ENCODE measurements around the gene NTRK3.

The NTRK3 gene

DNA sequence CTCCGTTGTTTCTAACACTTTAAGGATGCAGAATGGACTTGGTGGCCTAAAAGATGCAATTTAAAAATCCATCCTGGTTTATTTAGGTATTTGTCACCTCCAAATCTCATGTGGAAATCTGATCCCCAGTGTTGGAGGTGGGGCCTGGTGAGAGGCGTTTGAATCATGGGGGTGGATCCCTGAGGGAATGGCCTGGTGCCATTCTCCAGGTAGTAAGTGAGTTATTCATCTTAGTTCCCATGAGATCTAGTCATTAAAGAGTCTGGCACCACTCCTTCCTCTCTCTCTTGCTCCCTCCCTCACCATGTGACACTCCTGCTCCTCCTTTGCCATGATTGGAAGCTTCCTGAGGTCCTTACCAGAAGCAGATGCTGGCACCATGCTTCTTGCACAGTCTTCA is 339.1 kb downstream of the NTRK3 start:
- Histone ChIP-seq H3K4me1 (ENCODE audit: low read length) (no peaks in the 10 kb centered on the region), H3K36me3 (replicated peaks; ENCODE audit: low read depth, low read length) (no peaks in the 10 kb centered on the region), H3K27ac (ENCODE audit: low read length) (no peak overlapping the region), H3K9ac (ENCODE audit: low read length) (no peak overlapping the region), H4K20me1 (ENCODE audit: insufficient read depth, low read length) (no peaks in the 10 kb centered on the region), H3K4me2 (ENCODE audit: low read length) (no peak overlapping the region), H3K79me2 (ENCODE audit: low read length) (no peaks in the 10 kb centered on the region), H3K9me3 (ENCODE audit: insufficient read depth, low read length) (no peaks in the 10 kb centered on the region), H2AFZ (ENCODE audit: low read depth, low read length) (no peak overlapping the region), H3K27me3 (ENCODE audit: low read depth, low read length) (peaks cover 3% of the 10 kb centered on the region; the same call in 1 of the 2 replicates), H3K4me3 (ENCODE audit: low read length) (no peak overlapping the region)
- no peak for TF ChIP-seq EZH2phosphoT487 (IDR thresholded peaks at IDR 0.05; ENCODE audit: low read depth)
- TF ChIP-seq, protein P1, sequence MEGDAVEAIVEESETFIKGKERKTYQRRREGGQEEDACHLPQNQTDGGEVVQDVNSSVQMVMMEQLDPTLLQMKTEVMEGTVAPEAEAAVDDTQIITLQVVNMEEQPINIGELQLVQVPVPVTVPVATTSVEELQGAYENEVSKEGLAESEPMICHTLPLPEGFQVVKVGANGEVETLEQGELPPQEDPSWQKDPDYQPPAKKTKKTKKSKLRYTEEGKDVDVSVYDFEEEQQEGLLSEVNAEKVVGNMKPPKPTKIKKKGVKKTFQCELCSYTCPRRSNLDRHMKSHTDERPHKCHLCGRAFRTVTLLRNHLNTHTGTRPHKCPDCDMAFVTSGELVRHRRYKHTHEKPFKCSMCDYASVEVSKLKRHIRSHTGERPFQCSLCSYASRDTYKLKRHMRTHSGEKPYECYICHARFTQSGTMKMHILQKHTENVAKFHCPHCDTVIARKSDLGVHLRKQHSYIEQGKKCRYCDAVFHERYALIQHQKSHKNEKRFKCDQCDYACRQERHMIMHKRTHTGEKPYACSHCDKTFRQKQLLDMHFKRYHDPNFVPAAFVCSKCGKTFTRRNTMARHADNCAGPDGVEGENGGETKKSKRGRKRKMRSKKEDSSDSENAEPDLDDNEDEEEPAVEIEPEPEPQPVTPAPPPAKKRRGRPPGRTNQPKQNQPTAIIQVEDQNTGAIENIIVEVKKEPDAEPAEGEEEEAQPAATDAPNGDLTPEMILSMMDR (IDR thresholded peaks at IDR 0.05; ENCODE audit: low read depth, low read length), result no peak

DNA sequence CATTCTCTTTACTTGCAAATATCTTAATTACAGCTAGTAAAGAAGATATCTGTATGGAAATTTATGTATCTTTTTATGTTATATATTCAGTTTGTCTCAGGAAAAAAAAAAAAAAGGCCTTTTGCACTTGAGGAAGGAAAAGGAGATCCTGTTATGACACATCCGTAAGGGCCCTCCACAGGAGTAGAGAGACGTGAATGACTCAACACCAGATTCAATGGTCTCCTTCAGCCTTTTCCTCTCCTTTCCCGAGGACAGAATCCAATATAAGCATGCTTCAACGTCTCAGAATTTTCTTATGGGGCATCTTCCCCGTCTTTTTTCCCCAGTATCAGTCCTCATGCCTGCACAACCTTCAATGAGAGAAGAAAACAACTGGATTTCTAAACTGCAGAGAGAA is 340.3 kb downstream of the NTRK3 start:
- TF ChIP-seq, protein P1 (IDR thresholded peaks at IDR 0.05; ENCODE audit: low read depth, low read length), result no peak
- TF ChIP-seq EZH2phosphoT487 (IDR thresholded peaks at IDR 0.05; ENCODE audit: low read depth), result no peak
- Histone ChIP-seq H3K4me1 (ENCODE audit: low read length) (no peaks in the 10 kb centered on the region), H3K27ac (ENCODE audit: low read length) (no peak overlapping the region), H2AFZ (ENCODE audit: low read depth, low read length) (no peak overlapping the region), H3K36me3 (replicated peaks; ENCODE audit: low read depth, low read length) (no peaks in the 10 kb centered on the region), H4K20me1 (ENCODE audit: insufficient read depth, low read length) (no peaks in the 10 kb centered on the region), H3K9ac (ENCODE audit: low read length) (no peak overlapping the region), H3K4me2 (ENCODE audit: low read length) (no peak overlapping the region), H3K27me3 (ENCODE audit: low read depth, low read length) (peaks cover 12% of the 10 kb centered on the region; the same call in 1 of the 2 replicates), H3K4me3 (ENCODE audit: low read length) (no peak overlapping the region), H3K79me2 (ENCODE audit: low read length) (no peaks in the 10 kb centered on the region), H3K9me3 (ENCODE audit: insufficient read depth, low read length) (no peaks in the 10 kb centered on the region)

DNA sequence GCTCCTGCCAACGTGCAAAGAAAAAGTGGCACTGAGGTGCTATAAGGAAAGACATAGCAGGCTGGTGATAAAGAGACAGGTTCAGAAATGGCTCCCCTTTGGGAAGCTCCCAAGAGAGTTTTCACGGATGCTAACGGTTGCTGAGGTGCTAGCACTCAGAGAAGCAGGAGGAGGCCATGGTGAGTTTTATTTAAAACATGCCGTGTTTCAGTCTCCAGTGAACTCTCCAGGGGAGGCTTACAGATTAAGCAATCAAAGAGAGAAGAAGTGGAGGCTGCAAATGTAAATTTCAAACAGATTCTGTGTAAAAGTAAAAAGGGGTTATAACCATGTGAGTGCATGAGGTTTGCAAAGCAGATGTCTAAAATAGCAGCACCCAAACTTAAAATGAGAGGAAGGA is 346.2 kb downstream of the NTRK3 start:
- Histone ChIP-seq H3K79me2 (ENCODE audit: low read length) (no peaks in the 10 kb centered on the region), H4K20me1 (ENCODE audit: insufficient read depth, low read length) (no peaks in the 10 kb centered on the region), H3K27me3 (ENCODE audit: low read depth, low read length) (peaks cover 24% of the 10 kb centered on the region), H3K4me3 (ENCODE audit: low read length) (no peak overlapping the region), H3K9ac (ENCODE audit: low read length) (no peak overlapping the region), H3K27ac (ENCODE audit: low read length) (no peak overlapping the region), H3K4me2 (ENCODE audit: low read length) (no peak overlapping the region), H3K9me3 (ENCODE audit: insufficient read depth, low read length) (no peaks in the 10 kb centered on the region), H2AFZ (ENCODE audit: low read depth, low read length) (no peak overlapping the region), H3K36me3 (replicated peaks; ENCODE audit: low read depth, low read length) (no peaks in the 10 kb centered on the region), H3K4me1 (ENCODE audit: low read length) (no peaks in the 10 kb centered on the region)
- no peak for TF ChIP-seq EZH2phosphoT487 (IDR thresholded peaks at IDR 0.05; ENCODE audit: low read depth)
- TF ChIP-seq, protein P1 (IDR thresholded peaks at IDR 0.05; ENCODE audit: low read depth, low read length), result no peak

DNA sequence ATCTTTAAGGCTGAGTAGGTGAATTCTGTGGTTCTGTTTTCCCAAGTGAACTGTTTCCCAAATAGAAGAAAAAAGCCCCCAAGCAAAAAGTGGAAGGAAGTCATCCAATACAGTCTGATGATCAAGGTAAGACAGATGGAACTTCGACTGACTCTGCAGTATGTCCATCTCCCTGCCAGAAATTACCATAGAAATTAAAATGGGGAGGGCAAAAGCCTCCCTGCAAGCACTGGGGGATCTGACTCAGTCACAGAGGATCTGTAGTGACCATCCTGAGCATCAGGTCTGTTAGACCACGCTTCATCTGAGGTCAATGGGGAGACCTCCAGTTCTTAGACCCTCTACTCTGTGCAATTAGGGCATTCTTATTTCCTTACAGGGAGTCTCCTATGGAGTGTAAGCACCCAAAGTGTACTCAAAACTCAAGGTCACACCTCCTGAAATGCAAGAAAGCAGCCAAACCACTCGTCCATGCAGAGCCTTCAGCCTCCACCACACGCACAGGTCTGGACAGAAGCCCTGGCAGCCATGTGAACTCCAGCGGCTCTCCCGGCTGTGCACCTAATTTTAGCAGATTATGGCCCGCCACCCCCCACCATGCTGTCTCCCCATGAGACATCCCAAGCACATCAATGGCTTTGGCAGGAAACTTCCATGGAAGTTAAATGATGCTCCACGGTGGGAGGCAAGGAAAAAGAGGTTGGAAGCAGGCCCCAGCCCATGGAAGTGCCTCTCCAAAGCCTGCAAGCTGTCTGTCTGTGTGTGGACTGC is 348.7 kb downstream of the NTRK3 start:
- Histone ChIP-seq H3K4me2 (ENCODE audit: low read length) (no peak overlapping the region), H3K9me3 (ENCODE audit: insufficient read depth, low read length) (no peaks in the 10 kb centered on the region), H2AFZ (ENCODE audit: low read depth, low read length) (no peak overlapping the region), H3K36me3 (replicated peaks; ENCODE audit: low read depth, low read length) (no peaks in the 10 kb centered on the region), H3K27me3 (ENCODE audit: low read depth, low read length) (peaks cover 34% of the 10 kb centered on the region), H3K9ac (ENCODE audit: low read length) (no peak overlapping the region), H3K79me2 (ENCODE audit: low read length) (no peaks in the 10 kb centered on the region), H3K4me3 (ENCODE audit: low read length) (no peak overlapping the region), H4K20me1 (ENCODE audit: insufficient read depth, low read length) (no peaks in the 10 kb centered on the region), H3K4me1 (ENCODE audit: low read length) (no peaks in the 10 kb centered on the region), H3K27ac (ENCODE audit: low read length) (no peak overlapping the region)
- TF ChIP-seq, protein P1 (IDR thresholded peaks at IDR 0.05; ENCODE audit: low read depth, low read length), result no peak
- TF ChIP-seq EZH2phosphoT487 (IDR thresholded peaks at IDR 0.05; ENCODE audit: low read depth), result no peak
